Tibial nerve (tissue), 4 donors: Measurements from ENCODE around the gene RASSF4.

Source experiments
- EP300 ChIP-seq, 2 donors: sonication (generic); formaldehyde crosslinking; IDR thresholded peaks; one replicate each; pipeline ENCODE4 v1.6.1; 2017; ENCODE audit warnings: antibody characterized with exemption in 2 of 2, mild to moderate bottlenecking in 1 of 2
- POLR2A ChIP-seq, 2 donors: fragments of 450-650 bp; IDR thresholded peaks; one replicate each; pipeline ENCODE4 v1.6.1; 2017; ENCODE audit warnings: antibody characterized with exemption in 2 of 2, mild to moderate bottlenecking in 2 of 2, moderate library complexity in 2 of 2
- TF ChIP-seq, protein P1 (sequence below), 5 experiments: fragments of 200-600 bp in 3 of 5; fragments of 450-650 bp in 2 of 5; sonication (generic) in 3 of 5; IDR thresholded peaks; one replicate each; pipeline ENCODE4 v1.5.1; 2016 to 2019; ENCODE audit warnings: antibody characterized with exemption in 5 of 5, mild to moderate bottlenecking in 3 of 5, moderate library complexity in 2 of 5

GRCh38 chr10:44952779-44953231 is 6.8 kb upstream of the RASSF4 start:
- no peak for TF ChIP-seq POLR2A (IDR thresholded peaks at IDR 0.05)
- TF ChIP-seq, protein P1, sequence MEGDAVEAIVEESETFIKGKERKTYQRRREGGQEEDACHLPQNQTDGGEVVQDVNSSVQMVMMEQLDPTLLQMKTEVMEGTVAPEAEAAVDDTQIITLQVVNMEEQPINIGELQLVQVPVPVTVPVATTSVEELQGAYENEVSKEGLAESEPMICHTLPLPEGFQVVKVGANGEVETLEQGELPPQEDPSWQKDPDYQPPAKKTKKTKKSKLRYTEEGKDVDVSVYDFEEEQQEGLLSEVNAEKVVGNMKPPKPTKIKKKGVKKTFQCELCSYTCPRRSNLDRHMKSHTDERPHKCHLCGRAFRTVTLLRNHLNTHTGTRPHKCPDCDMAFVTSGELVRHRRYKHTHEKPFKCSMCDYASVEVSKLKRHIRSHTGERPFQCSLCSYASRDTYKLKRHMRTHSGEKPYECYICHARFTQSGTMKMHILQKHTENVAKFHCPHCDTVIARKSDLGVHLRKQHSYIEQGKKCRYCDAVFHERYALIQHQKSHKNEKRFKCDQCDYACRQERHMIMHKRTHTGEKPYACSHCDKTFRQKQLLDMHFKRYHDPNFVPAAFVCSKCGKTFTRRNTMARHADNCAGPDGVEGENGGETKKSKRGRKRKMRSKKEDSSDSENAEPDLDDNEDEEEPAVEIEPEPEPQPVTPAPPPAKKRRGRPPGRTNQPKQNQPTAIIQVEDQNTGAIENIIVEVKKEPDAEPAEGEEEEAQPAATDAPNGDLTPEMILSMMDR (IDR thresholded peaks at IDR 0.05): no peak
- TF ChIP-seq EP300 (IDR thresholded peaks at IDR 0.05): no peak
